OCI-LY3 (cell line): ENCODE measurements around the gene RALA.

Experiments
- H2AFZ ChIP-seq: fragments of 200-600, 300-600 bp; shearing (Covaris generic); 2 replicates; pipeline ENCODE4 v1.6.0; 2014; ENCODE audit warnings: antibody characterized with exemption, low read depth, low read length
- H3K27ac ChIP-seq: fragments of 200-600, 300-600 bp; sonication (generic); 2 replicates; pipeline ENCODE4 v1.5.1; 2014; ENCODE audit warnings: mild to moderate bottlenecking, low read length, moderate library complexity, mixed read lengths
- H3K27me3 ChIP-seq: fragments of 200-600, 300-600 bp; sonication (generic); 2 replicates; pipeline ENCODE4 v1.6.1; 2014; ENCODE audit warnings: low read depth, low read length, mixed read lengths
- H3K36me3 ChIP-seq: fragments of 200-600, 300-600 bp; sonication (generic); replicated peaks from 2 replicates; pipeline ENCODE3; 2014; ENCODE audit warnings: low read depth, low read length, mixed read lengths
- H3K4me1 ChIP-seq: fragments of 300-600, 200-600 bp; sonication (generic); 2 replicates; pipeline ENCODE4 v1.6.1; 2014; ENCODE audit warnings: low read length, mixed read lengths
- H3K4me2 ChIP-seq: fragments of 200-600, 300-600 bp; sonication (generic); 2 replicates; pipeline ENCODE4 v1.6.1; 2014; ENCODE audit warnings: low read length, mixed read lengths
- H3K4me3 ChIP-seq: fragments of 300-600, 200-600 bp; sonication (generic); 2 replicates; pipeline ENCODE4 v1.5.1; 2014; ENCODE audit warnings: antibody characterized with exemption, mild to moderate bottlenecking, low read length, moderate library complexity
- H3K79me2 ChIP-seq: fragments of 300-600, 200-600 bp; shearing (Covaris generic); 2 replicates; pipeline ENCODE4 v1.6.1; 2014; ENCODE audit warnings: mild to moderate bottlenecking, low read length, mixed read lengths
- H3K9ac ChIP-seq: fragments of 300-600, 200-600 bp; shearing (Covaris generic); 2 replicates; pipeline ENCODE4 v1.6.0; 2014; ENCODE audit warnings: mild to moderate bottlenecking, low read length, moderate library complexity
- H3K9me3 ChIP-seq: fragments of 200-600, 300-600 bp; shearing (Covaris generic); 2 replicates; pipeline ENCODE4 v1.6.1; 2014; ENCODE audit warnings: low read length, mixed read lengths; ENCODE audit not compliant: insufficient read depth
- H4K20me1 ChIP-seq: fragments of 200-600, 300-600 bp; sonication (generic); 2 replicates; pipeline ENCODE4 v1.6.1; 2016; ENCODE audit warnings: low read length, mixed read lengths; ENCODE audit not compliant: insufficient read depth
- CTCF ChIP-seq: fragments of 200-600, 300-600 bp; sonication (generic); IDR thresholded peaks from 2 replicates; pipeline ENCODE4 v1.5.1; 2014; ENCODE audit warnings: antibody characterized with exemption, low read length, low read depth
- EZH2phosphoT487 ChIP-seq: fragments of 200-600 bp; shearing (Covaris generic); IDR thresholded peaks from 2 replicates; pipeline ENCODE4 v1.6.1; 2018; ENCODE audit warnings: antibody characterized with exemption, mixed run types, low read depth

RALA gene

DNA sequence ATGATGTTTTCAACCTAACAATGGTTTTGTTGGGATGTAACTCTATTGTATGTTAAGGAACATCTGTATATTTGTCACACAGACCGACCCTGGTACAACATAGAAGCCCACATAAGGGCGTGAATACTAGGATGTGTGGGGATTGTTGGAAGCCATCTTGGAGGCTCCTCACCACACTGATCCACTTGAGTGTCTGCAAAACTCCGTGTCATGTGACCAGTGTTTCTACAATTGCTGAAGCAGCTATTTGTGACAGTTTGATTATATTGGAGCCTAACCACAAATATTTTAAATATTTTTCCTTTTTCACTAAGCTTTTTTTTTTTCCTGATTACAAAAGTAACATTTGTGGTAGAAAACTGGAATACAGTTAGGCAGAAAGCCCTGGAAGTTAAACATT is 27.9 kb downstream of the RALA start:
- peaks cover 73% of the 10 kb centered on the region for H4K20me1 ChIP-seq
- H3K79me2 ChIP-seq, result peaks cover 65% of the 10 kb centered on the region
- no peak overlapping the region for H3K4me2 ChIP-seq

GRCh38 chr7:39656415-39656814 is 33.0 kb downstream of the RALA start:
- TF ChIP-seq CTCF (no peak), EZH2phosphoT487 (no peak)
- Histone ChIP-seq H3K27me3 (no peaks in the 10 kb centered on the region), H3K4me3 (no peak overlapping the region), H3K9ac (no peak overlapping the region), H4K20me1 (peaks cover 48% of the 10 kb centered on the region), H2AFZ (no peak overlapping the region), H3K79me2 (peaks cover 52% of the 10 kb centered on the region), H3K4me2 (no peak overlapping the region), H3K4me1 (no peaks in the 10 kb centered on the region), H3K36me3 (peaks cover 28% of the 10 kb centered on the region), H3K9me3 (no peaks in the 10 kb centered on the region), H3K27ac (no peak overlapping the region)

More for the DNA sequence above, 27.9 kb downstream of the RALA start:
- no peak overlapping the region for H3K9ac ChIP-seq
- TF ChIP-seq CTCF (no peak), EZH2phosphoT487 (no peak)
- no peak overlapping the region for H3K4me3 ChIP-seq
- H2AFZ ChIP-seq, result no peak overlapping the region
- peaks cover 12% of the 10 kb centered on the region for H3K36me3 ChIP-seq
- no peaks in the 10 kb centered on the region for H3K27me3 ChIP-seq
- H3K9me3 ChIP-seq, result no peaks in the 10 kb centered on the region
- H3K27ac ChIP-seq, result no peak overlapping the region
- H3K4me1 ChIP-seq, result no peaks in the 10 kb centered on the region

GRCh38 chr7:39659356-39660013 is 36.1 kb downstream of the RALA start:
- H3K9ac ChIP-seq, result no peak overlapping the region
- no peak for TF ChIP-seq EZH2phosphoT487
- no peak for TF ChIP-seq CTCF
- H3K36me3 ChIP-seq, result peaks cover 41% of the 10 kb centered on the region
- H3K4me2 ChIP-seq, result no peak overlapping the region
- H2AFZ ChIP-seq, result no peak overlapping the region
- H3K79me2 ChIP-seq, result peaks cover 39% of the 10 kb centered on the region
- peaks cover 48% of the 10 kb centered on the region for H4K20me1 ChIP-seq
- no peaks in the 10 kb centered on the region for H3K4me1 ChIP-seq
- no peaks in the 10 kb centered on the region for H3K9me3 ChIP-seq
- no peaks in the 10 kb centered on the region for H3K27me3 ChIP-seq
- H3K27ac ChIP-seq, result no peak overlapping the region
- H3K4me3 ChIP-seq, result no peak overlapping the region

DNA sequence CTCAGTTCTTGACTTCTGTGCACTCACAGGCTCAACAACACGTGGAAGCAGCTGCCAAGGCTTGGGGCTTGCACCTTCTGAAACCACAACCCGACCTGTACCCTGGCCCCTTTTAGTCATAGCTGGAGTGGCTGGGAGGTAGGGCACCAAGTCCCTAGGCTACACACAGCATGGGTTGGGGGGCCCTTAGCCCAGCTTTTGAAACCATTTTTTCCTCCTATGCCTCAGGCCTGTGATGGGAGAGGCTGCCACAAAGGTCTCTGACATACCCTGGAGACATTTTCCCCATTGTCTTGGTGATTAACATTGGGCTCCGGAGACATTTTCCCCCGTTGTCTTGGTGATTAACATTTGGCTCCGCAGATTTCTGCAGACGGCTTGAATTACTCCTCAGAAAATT is 38.6 kb downstream of the RALA start:
- no peaks in the 10 kb centered on the region for H3K9me3 ChIP-seq
- peaks cover 34% of the 10 kb centered on the region for H3K36me3 ChIP-seq
- no peaks in the 10 kb centered on the region for H3K4me1 ChIP-seq
- H2AFZ ChIP-seq, result no peak overlapping the region
- TF ChIP-seq EZH2phosphoT487 (no peak), CTCF (no peak)
- H3K9ac ChIP-seq, result no peak overlapping the region
- no peak overlapping the region for H3K4me2 ChIP-seq
- H3K79me2 ChIP-seq, result peaks cover 21% of the 10 kb centered on the region
- H4K20me1 ChIP-seq, result peaks cover 40% of the 10 kb centered on the region
- no peak overlapping the region for H3K27ac ChIP-seq
- no peaks in the 10 kb centered on the region for H3K27me3 ChIP-seq
- no peak overlapping the region for H3K4me3 ChIP-seq
